ENCODE measurements around the gene DHDDS.

DNA sequence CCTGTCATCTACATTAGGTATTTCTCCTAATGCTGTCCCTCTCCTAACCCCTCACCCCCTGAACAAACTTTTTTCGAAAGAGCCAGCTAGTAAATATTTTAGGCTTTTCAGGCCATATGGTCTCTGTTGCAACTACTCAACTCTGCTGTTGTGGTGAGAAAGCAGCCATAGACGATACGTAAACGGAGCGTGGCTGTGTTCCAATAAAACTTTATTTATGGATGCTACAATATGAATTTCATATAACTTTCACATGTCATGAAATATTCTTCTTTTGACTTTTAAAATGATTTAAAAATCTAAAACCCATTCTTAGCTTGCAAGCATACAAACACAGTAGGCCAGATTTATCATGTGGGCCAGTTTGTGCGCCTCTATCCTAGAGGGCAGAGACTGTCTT lies 86.2 kb downstream of the DHDDS start:
- TF ChIP-seq SMC3 (conservative IDR thresholded peaks at IDR 0.05; ENCODE audit: poor library complexity) (no peak), CTCF (IDR thresholded peaks at IDR 0.05; ENCODE audit: poor library complexity, severe bottlenecking) (no peak)
